ENCODE data around the gene NSRP1.
"Not testable (repeated sequence)": the region's sequence is repeated elsewhere in the genome, so short reads cannot be mapped to it uniquely, and the experiment has no call there.

Gene NSRP1

DNA sequence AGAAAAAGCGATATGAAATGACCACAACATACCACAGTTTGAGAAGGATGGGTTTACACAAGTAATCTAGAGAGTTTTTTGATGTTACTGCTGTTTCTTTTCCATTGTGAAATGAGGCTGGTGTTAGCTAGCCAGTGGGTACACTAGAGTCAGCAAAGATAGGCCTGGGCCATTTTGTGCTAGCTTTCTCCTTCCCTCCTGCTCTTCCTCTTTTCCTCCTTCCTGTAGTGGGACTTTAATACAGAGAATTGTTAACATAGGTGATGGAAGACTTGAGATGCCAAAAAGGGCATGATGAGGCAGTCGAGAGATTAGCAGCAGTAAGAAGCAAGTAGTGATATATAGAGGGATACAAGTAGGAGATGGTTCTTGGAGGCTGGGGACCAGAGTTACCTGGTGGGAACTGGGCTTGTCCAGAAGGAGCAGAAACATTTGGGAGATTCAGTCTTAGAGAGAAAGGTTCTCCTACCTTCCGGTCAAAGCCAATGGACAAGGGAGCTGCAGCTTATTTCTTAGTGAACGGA, 7.7 kb downstream of the NSRP1 start:
- no peak overlapping the region for H3K4me3 ChIP-seq (ENCODE audit: low read depth, low read length)
- TF ChIP-seq, protein P1, sequence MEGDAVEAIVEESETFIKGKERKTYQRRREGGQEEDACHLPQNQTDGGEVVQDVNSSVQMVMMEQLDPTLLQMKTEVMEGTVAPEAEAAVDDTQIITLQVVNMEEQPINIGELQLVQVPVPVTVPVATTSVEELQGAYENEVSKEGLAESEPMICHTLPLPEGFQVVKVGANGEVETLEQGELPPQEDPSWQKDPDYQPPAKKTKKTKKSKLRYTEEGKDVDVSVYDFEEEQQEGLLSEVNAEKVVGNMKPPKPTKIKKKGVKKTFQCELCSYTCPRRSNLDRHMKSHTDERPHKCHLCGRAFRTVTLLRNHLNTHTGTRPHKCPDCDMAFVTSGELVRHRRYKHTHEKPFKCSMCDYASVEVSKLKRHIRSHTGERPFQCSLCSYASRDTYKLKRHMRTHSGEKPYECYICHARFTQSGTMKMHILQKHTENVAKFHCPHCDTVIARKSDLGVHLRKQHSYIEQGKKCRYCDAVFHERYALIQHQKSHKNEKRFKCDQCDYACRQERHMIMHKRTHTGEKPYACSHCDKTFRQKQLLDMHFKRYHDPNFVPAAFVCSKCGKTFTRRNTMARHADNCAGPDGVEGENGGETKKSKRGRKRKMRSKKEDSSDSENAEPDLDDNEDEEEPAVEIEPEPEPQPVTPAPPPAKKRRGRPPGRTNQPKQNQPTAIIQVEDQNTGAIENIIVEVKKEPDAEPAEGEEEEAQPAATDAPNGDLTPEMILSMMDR (IDR thresholded peaks at IDR 0.05; ENCODE audit: borderline replicate concordance, insufficient read depth, low read depth, low read length), result no peak

DNA sequence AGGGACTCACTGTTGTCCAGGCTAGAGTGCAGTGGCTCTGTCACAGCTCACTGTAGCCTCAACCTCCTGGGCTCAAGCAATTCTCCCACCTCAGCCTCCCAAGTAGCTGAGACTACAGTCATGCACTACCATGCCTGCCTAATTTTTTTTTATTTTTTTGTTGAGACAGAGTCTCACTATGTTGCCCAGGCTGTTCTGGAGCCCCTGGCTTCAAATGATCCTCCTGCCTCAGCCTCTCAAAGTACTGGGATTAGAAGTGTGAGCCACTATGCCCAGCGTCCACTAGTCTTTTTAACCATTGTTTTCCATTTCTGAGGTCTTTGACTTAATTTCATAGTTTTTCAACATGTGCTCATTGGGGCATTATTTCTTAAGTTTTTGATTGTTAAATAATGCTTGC, 13.5 kb downstream of the NSRP1 start:
- no peak overlapping the region for H3K4me3 ChIP-seq (ENCODE audit: low read depth, low read length)
- TF ChIP-seq, protein P1 (IDR thresholded peaks at IDR 0.05; ENCODE audit: borderline replicate concordance, insufficient read depth, low read depth, low read length), result no peak

DNA sequence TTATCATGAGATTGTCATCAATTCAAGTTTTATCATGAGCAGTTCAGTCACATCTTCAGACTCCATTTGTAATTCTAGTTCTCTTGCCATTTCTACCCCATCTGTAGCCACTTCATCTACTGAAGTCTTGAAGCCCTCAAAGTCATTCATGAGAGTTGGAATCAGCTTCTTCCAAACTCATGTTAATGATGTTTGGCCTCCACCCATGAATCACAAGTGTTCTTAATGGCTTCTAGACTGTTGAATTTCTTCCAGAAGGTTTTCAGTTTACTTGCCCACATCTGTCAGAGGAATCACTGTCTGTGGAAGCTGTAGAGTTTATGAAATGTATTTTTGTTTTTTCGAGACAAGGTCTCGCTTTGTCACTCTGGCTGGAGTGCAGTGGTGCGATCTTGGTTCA, 16.0 kb downstream of the NSRP1 start:
- TF ChIP-seq, protein P1 (IDR thresholded peaks at IDR 0.05; ENCODE audit: borderline replicate concordance, insufficient read depth, low read depth, low read length), result no peak
- H3K4me3 ChIP-seq (ENCODE audit: low read depth, low read length), result no peak overlapping the region

DNA sequence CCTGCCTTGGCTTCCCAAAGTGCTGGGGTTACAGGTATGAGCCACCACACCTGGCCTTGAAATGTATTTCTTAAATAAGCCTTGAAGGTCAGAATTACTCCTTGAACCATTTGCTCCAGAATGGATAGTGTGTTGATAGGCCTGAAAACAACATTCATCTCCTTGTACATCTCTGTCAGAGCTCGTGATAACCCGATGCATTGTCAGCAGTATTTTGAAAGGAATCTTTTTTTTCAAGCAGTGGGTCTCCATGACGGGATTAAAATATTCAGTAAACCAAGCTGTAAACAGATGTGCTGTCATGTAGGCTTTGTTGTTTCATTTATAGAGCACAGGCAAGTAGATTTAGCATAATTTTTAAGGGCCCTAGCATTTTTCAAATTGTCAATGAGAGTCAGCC, 16.6 kb downstream of the NSRP1 start:
- no peak overlapping the region for H3K4me3 ChIP-seq (ENCODE audit: low read depth, low read length)
- TF ChIP-seq, protein P1 (IDR thresholded peaks at IDR 0.05; ENCODE audit: borderline replicate concordance, insufficient read depth, low read depth, low read length), result no peak

DNA sequence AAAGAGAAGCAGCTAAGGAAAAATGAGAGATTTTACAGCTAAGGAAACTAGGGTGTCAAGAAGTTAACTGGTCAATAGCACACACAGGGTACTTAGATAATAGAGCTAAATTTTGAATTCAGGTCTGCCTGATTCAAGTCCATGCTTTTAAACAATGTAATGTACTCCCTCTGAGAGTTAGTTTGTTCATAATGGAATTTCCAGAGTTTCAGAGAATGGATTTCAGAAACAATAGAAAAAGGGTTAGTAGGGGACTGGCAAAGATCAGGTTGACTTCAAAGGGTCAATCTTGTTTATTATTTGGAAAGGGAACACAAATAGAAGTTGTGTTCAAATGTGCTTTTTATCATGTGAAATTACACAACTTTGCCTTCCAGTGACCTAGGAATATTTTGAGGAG, 17.9 kb downstream of the NSRP1 start:
- no peak overlapping the region for H3K4me3 ChIP-seq (ENCODE audit: low read depth, low read length)
- TF ChIP-seq, protein P1 (IDR thresholded peaks at IDR 0.05; ENCODE audit: borderline replicate concordance, insufficient read depth, low read depth, low read length), result no peak

DNA sequence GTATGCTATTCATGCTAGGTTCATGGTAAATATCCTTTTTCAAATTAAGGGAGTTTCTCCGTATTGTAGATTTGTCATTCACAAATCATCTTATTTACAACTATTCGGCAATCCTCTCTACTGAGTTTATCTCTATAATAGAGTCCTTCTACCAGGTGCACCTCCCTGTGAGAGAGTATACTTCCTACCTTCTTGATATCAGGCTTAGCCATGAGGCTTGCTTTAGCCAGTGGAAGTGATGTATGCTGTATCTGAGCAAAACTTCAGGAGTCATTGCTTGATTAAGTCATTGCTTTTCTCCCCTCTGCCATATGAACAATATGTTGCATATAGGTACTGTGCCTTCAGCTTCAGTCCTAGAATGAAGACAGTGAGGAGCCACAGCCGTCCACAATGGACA, 20.5 kb downstream of the NSRP1 start:
- H3K4me3 ChIP-seq (ENCODE audit: low read depth, low read length), result no peak overlapping the region
- TF ChIP-seq, protein P1 (IDR thresholded peaks at IDR 0.05; ENCODE audit: borderline replicate concordance, insufficient read depth, low read depth, low read length), result no peak

DNA sequence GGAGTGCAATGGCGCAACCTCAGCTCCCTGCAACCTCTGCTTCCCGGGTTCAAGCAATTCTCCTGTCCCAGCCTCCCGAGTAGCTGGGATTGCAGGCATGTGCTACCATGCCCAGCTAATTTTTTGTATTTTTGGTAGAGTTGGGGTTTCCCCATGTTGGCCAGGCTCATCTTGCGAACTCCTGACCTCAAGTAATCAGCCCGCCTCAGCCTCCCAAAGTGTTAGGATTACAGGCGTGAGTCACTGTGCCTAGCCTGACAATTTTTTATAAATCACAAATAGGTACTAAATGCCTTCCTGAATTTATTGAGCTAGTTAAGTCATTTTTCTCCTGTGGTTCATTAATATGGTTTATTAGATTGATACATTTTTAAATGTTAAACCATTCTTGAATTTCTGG, 31.2 kb downstream of the NSRP1 start:
- H3K4me3 ChIP-seq (ENCODE audit: low read depth, low read length), result not testable (repeated sequence)

DNA sequence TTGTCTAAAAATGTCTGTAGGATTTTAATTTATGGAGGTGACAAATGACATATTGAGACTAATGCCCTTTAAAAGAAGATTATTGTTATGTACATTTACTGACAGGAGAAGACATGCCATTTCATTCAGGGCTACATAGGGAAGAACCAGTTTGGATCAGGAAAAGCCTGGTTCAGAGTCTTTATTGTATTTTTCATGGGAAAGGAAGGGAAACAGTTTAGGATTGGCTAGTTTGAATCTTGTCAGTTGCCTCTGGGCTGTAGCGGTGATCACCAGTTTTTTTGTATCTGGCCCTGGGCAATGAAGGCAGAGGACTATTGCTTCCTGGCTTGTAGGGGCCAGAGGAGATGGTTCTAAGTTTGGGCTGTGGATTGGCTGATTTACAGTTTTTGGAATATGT, 31.8 kb downstream of the NSRP1 start:
- TF ChIP-seq, protein P1 (IDR thresholded peaks at IDR 0.05; ENCODE audit: borderline replicate concordance, insufficient read depth, low read depth, low read length), result no peak
- no peak overlapping the region for H3K4me3 ChIP-seq (ENCODE audit: low read depth, low read length)

Measured in GM12875 (cell line).